Ascending aorta (tissue), 2 donors: ENCODE measurements around the gene ASCC1. TPM values are rescaled to one million over a fixed set of nuclear protein-coding genes. Genes with fewer than 3 reads are reported as not detected.

Source experiments
- DNase-seq, 2 donors: peaks; one replicate each; pipeline ENCODE4 v3.0.0-alpha.2; 2019; ENCODE audit warnings: low spot score in 2 of 2
- H3K27ac ChIP-seq, 2 donors: fragments of 200-600 bp; sonication (generic); one replicate each; pipeline ENCODE4 v1.5.1; 2016 to 2017; ENCODE audit warnings: mild to moderate bottlenecking in 1 of 2
- H3K27me3 ChIP-seq: fragments of 200-600 bp; sonication (generic); one replicate; pipeline ENCODE4 v1.5.1; 2017
- H3K36me3 ChIP-seq, 2 donors: fragments of 200-600 bp; sonication (generic); one replicate each; pipeline ENCODE4 v1.5.1; 2016
- H3K4me1 ChIP-seq, 2 donors: fragments of 200-600 bp; sonication (generic); one replicate each; pipeline ENCODE4 v1.5.1; 2016 to 2017; ENCODE audit warnings: mild to moderate bottlenecking in 1 of 2
- H3K4me3 ChIP-seq, 2 donors: fragments of 200-600 bp; sonication (generic); one replicate each; pipeline ENCODE4 v1.5.1; 2016 to 2017; ENCODE audit warnings: mild to moderate bottlenecking in 1 of 2
- H3K9me3 ChIP-seq, 2 donors: fragments of 200-600 bp; sonication (generic); one replicate each; pipeline ENCODE4 v1.5.1; 2016
- intact Hi-C: fragments of 100-400 bp; cut with DNase I; formaldehyde crosslinking; loops from one replicate; pipeline ENCODE4 v1.15.1; 2023
- total RNA-seq: library from RNA; depleted of rRNA; stranded (reverse); fragments of >200 nt; gene quantifications from one replicate; pipeline ENCODE4 v1.1.0, GENCODE V29; 2016
- TF ChIP-seq, protein P1 (sequence below), 3 experiments: fragments of 200-600 bp in 2 of 3; fragments of 450-650 bp in 1 of 3; sonication (generic) in 2 of 3; IDR thresholded peaks; one replicate each; pipeline ENCODE4 v1.5.1; 2016 to 2019; ENCODE audit warnings: antibody characterized with exemption in 3 of 3, mild to moderate bottlenecking in 1 of 3, moderate library complexity in 1 of 3

Gene ASCC1
- total RNA-seq, 1 donor from 2014 or later: 5.5 TPM

GRCh38 chr10:72092987-72093386, 123.1 kb downstream of the ASCC1 start:
- Histone ChIP-seq H3K36me3 (peaks cover 7 to 14% of the 10 kb centered on the region in 2 donors), H3K9me3 (no peaks in the 10 kb centered on the region), H3K27me3 (peaks cover 1% of the 10 kb centered on the region), H3K4me1 (peaks cover 2 to 5% of the 10 kb centered on the region in 2 donors), H3K4me3 (no peak overlapping the region), H3K27ac (no peak overlapping the region)
- intact Hi-C loops: no loop called here
- TF ChIP-seq, protein P1, sequence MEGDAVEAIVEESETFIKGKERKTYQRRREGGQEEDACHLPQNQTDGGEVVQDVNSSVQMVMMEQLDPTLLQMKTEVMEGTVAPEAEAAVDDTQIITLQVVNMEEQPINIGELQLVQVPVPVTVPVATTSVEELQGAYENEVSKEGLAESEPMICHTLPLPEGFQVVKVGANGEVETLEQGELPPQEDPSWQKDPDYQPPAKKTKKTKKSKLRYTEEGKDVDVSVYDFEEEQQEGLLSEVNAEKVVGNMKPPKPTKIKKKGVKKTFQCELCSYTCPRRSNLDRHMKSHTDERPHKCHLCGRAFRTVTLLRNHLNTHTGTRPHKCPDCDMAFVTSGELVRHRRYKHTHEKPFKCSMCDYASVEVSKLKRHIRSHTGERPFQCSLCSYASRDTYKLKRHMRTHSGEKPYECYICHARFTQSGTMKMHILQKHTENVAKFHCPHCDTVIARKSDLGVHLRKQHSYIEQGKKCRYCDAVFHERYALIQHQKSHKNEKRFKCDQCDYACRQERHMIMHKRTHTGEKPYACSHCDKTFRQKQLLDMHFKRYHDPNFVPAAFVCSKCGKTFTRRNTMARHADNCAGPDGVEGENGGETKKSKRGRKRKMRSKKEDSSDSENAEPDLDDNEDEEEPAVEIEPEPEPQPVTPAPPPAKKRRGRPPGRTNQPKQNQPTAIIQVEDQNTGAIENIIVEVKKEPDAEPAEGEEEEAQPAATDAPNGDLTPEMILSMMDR (IDR thresholded peaks at IDR 0.05): no peak
- no peak for DNase-seq

GRCh38 chr10:72092171-72092924, 123.7 kb downstream of the ASCC1 start:
- peaks cover 8% of the 10 kb centered on the region for H3K27me3 ChIP-seq
- H3K4me3 ChIP-seq: no peak overlapping the region
- TF ChIP-seq, protein P1 (IDR thresholded peaks at IDR 0.05): no peak
- H3K4me1 ChIP-seq: peaks cover 7 to 12% of the 10 kb centered on the region in 2 donors
- no peak for DNase-seq
- H3K27ac ChIP-seq: no peak overlapping the region
- peaks cover 7 to 14% of the 10 kb centered on the region in 2 donors for H3K36me3 ChIP-seq
- no peaks in the 10 kb centered on the region for H3K9me3 ChIP-seq
- intact Hi-C loops: no loop called here

DNA sequence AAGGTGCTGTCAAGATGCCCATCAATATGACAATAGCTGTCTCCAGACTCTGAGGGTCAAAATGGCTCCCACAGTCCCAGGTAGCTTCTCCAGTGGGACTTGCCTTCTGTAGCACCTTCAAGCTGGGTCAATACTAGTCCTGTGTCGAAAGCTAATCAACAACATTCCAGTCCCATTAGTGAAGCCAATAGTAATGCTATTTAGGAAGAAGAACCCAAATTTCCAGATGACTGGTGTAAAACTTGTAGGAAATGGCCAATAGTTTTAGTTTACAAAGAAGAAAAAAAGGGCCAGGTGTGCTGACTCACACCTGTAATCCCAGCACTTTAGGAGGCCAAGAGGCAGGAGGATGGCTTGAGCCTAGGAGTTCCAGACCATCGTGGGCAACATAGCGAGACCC, 125.8 kb downstream of the ASCC1 start:
- H3K4me3 ChIP-seq: no peak overlapping the region
- H3K36me3 ChIP-seq: no peaks in the 10 kb centered on the region
- no peak for DNase-seq
- H3K9me3 ChIP-seq: no peaks in the 10 kb centered on the region
- TF ChIP-seq, protein P1 (IDR thresholded peaks at IDR 0.05): no peak
- H3K4me1 ChIP-seq: peaks cover 7 to 15% of the 10 kb centered on the region in 2 donors
- H3K27ac ChIP-seq: no peak overlapping the region
- H3K27me3 ChIP-seq: peaks cover 13% of the 10 kb centered on the region
- intact Hi-C loops: no loop called here

GRCh38 chr10:72089618-72090017, 126.5 kb downstream of the ASCC1 start:
- Histone ChIP-seq H3K4me1 (peaks cover 7 to 15% of the 10 kb centered on the region in 2 donors), H3K4me3 (no peak overlapping the region), H3K27me3 (peaks cover 13% of the 10 kb centered on the region), H3K36me3 (no peaks in the 10 kb centered on the region), H3K27ac (no peak overlapping the region), H3K9me3 (no peaks in the 10 kb centered on the region)
- intact Hi-C loops: no loop called here
- no peak for DNase-seq
- TF ChIP-seq, protein P1 (IDR thresholded peaks at IDR 0.05): no peak

- TF ChIP-seq, protein P1 (IDR thresholded peaks at IDR 0.05): no peak
- Histone ChIP-seq H3K27ac (no peak overlapping the region), H3K36me3 (no peaks in the 10 kb centered on the region), H3K27me3 (peaks cover 13% of the 10 kb centered on the region), H3K4me1 (peaks cover 7 to 15% of the 10 kb centered on the region in 2 donors), H3K9me3 (no peaks in the 10 kb centered on the region), H3K4me3 (peak overlapping the region in 1 of 2 donors; percentile 62)
- DNase-seq: no peak
- intact Hi-C loops: no loop called here
Observed at GRCh38 chr10:72088889-72089575, 127.0 kb downstream of the ASCC1 start.
